HepG2 (cell line): ENCODE data around the gene FBXL12. TPM values are rescaled to one million over a fixed set of nuclear protein-coding genes. Genes with fewer than 3 reads are reported as not detected.

Source experiments
- ATF4 ChIP-seq, 2 experiments: fragments of 450-650 bp in 1 of 2; sonication (generic) in 1 of 2; formaldehyde crosslinking; IDR thresholded peaks; 2 replicates each; pipeline versions ENCODE4 v1.5.0 to v1.8.0; 2020 to 2022; ENCODE audit warnings: mild to moderate bottlenecking in 1 of 2, missing genetic modification reagents in 1 of 2
- ATM ChIP-seq: fragments of 450-650 bp; IDR thresholded peaks from 2 replicates; pipeline ENCODE4 v1.7.1; 2017; ENCODE audit warnings: mild to moderate bottlenecking, borderline replicate concordance
- ELF4 ChIP-seq: sonication (generic); formaldehyde crosslinking; IDR thresholded peaks from 2 replicates; pipeline ENCODE4 v1.5.0; 2020; ENCODE audit warnings: missing genetic modification reagents, mild to moderate bottlenecking, moderate library complexity, borderline replicate concordance
- GABPA ChIP-seq, 2 experiments: IDR thresholded peaks; 2 replicates each; pipeline ENCODE4 v1.6.1; 2011 to 2016; ENCODE audit warnings: low read depth in 2 of 2, low read length in 1 of 2, missing biosample characterization in 1 of 2, missing genetic modification characterization in 1 of 2
- HNF4A ChIP-seq: sonication (generic); formaldehyde crosslinking; IDR thresholded peaks from 2 replicates; pipeline ENCODE4 v1.4.0; 2020; ENCODE audit warnings: missing genetic modification reagents
- ISX ChIP-seq: sonication (generic); formaldehyde crosslinking; conservative IDR thresholded peaks from 2 replicates; pipeline ENCODE4 v1.5.0; 2020; ENCODE audit warnings: missing genetic modification reagents
- SIN3B ChIP-seq: fragments of 150-350 bp; IDR thresholded peaks from 2 replicates; pipeline ENCODE4 v1.6.1; 2014; ENCODE audit warnings: low read length
- SIX1 ChIP-seq: sonication (generic); formaldehyde crosslinking; IDR thresholded peaks from 2 replicates; pipeline ENCODE4 v1.4.0; 2020; ENCODE audit warnings: missing genetic modification reagents, borderline replicate concordance
- SNAPC5 ChIP-seq: sonication (generic); formaldehyde crosslinking; IDR thresholded peaks from 2 replicates; pipeline ENCODE4 v1.8.1; 2023; ENCODE audit warnings: mild to moderate bottlenecking, missing genetic modification reagents, borderline replicate concordance
- STAT5B ChIP-seq: sonication (generic); formaldehyde crosslinking; IDR thresholded peaks from 2 replicates; pipeline ENCODE4 v1.4.0; 2020; ENCODE audit warnings: missing genetic modification reagents
- TOE1 ChIP-seq: sonication (generic); formaldehyde crosslinking; IDR thresholded peaks from 2 replicates; pipeline ENCODE4 v1.4.0; 2020; ENCODE audit warnings: mild to moderate bottlenecking, missing genetic modification reagents
- U2AF1 ChIP-seq: fragments of 200-400 bp; formaldehyde crosslinking; optimal IDR thresholded peaks from 2 replicates; pipeline ENCODE3; 2017; ENCODE audit warnings: mild to moderate bottlenecking, low read depth, low read length
- ZMYM3 ChIP-seq: sonication (generic); formaldehyde crosslinking; IDR thresholded peaks from 2 replicates; pipeline ENCODE4 v1.5.1; 2020; ENCODE audit warnings: mild to moderate bottlenecking, missing genetic modification reagents
- ZNF18 ChIP-seq: sonication (generic); formaldehyde crosslinking; IDR thresholded peaks from 2 replicates; pipeline ENCODE4 v1.8.0; 2022; ENCODE audit warnings: mild to moderate bottlenecking, missing genetic modification reagents; ENCODE audit not compliant: insufficient replicate concordance
- ZNF224 ChIP-seq: sonication (generic); formaldehyde crosslinking; IDR thresholded peaks from 2 replicates; pipeline ENCODE4 v1.5.0; 2020; ENCODE audit warnings: mild to moderate bottlenecking, missing genetic modification reagents
- ZNF512B ChIP-seq: sonication (generic); formaldehyde crosslinking; IDR thresholded peaks from 2 replicates; pipeline ENCODE4 v1.5.1; 2020; ENCODE audit warnings: missing genetic modification reagents, mild to moderate bottlenecking, borderline replicate concordance
- ZNF562 ChIP-seq: sonication (generic); formaldehyde crosslinking; IDR thresholded peaks from 2 replicates; pipeline ENCODE4 v1.8.0; 2022; ENCODE audit warnings: missing genetic modification reagents, borderline replicate concordance
- ZNF598 ChIP-seq: sonication (generic); formaldehyde crosslinking; IDR thresholded peaks from 2 replicates; pipeline ENCODE4 v1.5.1; 2020; ENCODE audit warnings: mild to moderate bottlenecking, missing genetic modification reagents, borderline replicate concordance
- ZNF614 ChIP-seq: IDR thresholded peaks from 2 replicates; pipeline ENCODE4 v1.6.1; 2018; ENCODE audit warnings: missing biosample characterization, missing genetic modification reagents, inconsistent platforms, borderline replicate concordance
- ZNF777 ChIP-seq: sonication (generic); formaldehyde crosslinking; IDR thresholded peaks from 2 replicates; pipeline ENCODE4 v1.4.0; 2020; ENCODE audit warnings: missing genetic modification reagents
- polyA plus RNA-seq, 8 experiments: library from polyadenylated mRNA; depleted of rRNA in 3 of 8; stranded (reverse) in 7 of 8; unstranded in 1 of 8; fragments of >200 nt; fragmentation: Illumina TruSeq in 4 of 8; extraction: Trizol in 4 of 8; gene quantifications; 2 replicates each; pipeline versions ENCODE4 v1.2.1 to v1.2.3, GENCODE V29; 2011 to 2016; ENCODE audit warnings: low read depth in 4 of 8, missing spikeins in 1 of 8, mixed read lengths in 1 of 8; ENCODE audit not compliant: insufficient read depth in 1 of 8
- total RNA-seq, 5 experiments: library from RNA; depleted of rRNA; stranded (reverse); fragments of >200 nt; fragmentation: Illumina TruSeq; extraction: Trizol; gene quantifications; 2 replicates each; pipeline ENCODE4 v1.2.3, GENCODE V29; 2016; ENCODE audit warnings: low read depth in 1 of 5
- TF ChIP-seq, protein P1 (sequence below): sonication (generic); formaldehyde crosslinking; IDR thresholded peaks from 2 replicates; pipeline ENCODE4 v1.4.0; 2020; ENCODE audit warnings: missing genetic modification reagents

The FBXL12 gene
- total and polyA plus RNA-seq, 2 of the 13 experiments (the other 11 are each of a cell fraction or from before 2014, with no cell fraction given), result 20.4 to 23.1 TPM

DNA sequence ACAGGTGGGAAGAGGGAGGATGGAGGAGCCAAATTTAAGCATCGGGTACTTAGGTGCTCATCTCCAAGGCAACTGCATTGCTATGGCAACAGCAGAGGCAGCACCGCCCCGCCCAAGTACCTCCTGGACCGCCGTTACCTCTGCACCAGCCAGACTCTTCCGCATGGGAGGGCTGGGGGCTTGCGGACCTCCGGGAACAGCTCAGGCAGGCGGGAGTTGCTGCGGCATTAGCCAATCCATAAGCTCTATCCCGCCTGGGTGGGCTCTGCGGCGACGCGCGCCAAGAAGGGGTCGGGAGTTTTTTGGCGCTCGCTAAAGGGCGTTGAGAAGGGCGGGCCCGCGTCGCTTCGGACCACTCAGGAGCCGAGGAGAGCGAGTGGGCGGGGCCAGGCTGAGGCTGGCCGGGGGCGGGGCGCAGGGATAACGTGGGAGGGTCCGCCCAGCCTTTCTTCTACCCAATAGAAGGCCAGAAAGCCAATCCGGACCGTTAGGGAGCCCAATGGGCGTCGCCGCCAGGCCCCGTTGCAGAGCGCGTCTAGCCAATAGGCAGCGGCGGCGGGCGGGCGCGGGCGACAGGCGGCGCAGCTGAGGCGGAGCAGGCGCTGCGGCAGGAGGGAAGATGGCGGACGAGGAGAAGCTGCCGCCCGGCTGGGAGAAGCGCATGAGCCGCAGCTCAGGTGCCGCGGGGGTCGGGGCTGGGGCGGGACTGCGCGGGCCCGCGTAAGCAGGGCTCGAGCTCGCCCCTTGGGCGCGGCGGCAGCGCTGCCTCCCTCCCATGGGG lies 16.0 kb upstream of the FBXL12 start, which contains the start of gene PIN1 (continued):
- TF ChIP-seq ZNF512B (CRISPR knock-in tag) (no peak), ZNF614 (CRISPR knock-in tag) (0 out of 2 replicates have a peak, but pooled peaks have one; percentile 16), TOE1 (CRISPR knock-in tag) (no peak; the same call in 1 of the 2 replicates), SIN3B (no peak; the same call in 1 of the 2 replicates), ZNF562 (CRISPR knock-in tag) (no peak), ZNF598 (0 out of 2 replicates have a peak, but pooled peaks have one; percentile 19), STAT5B (CRISPR knock-in tag) (no peak), SNAPC5 (CRISPR knock-in tag) (no peak), ATF4 (CRISPR knock-in tag; IDR thresholded peaks at IDR 0.05) (no peak), ELF4 (CRISPR knock-in tag) (no peak), ZMYM3 (CRISPR knock-in tag) (no peak), ISX (CRISPR knock-in tag) (no peak), U2AF1 (no peak), ZNF777 (no peak), ATM (no peak), GABPA (IDR thresholded peaks at IDR 0.05; ENCODE audit: low read depth, low read length) (peak; percentile 34; the same call in 1 of the 2 replicates), GABPA (CRISPR knock-in tag; IDR thresholded peaks at IDR 0.05; ENCODE audit: low read depth) (0 out of 2 replicates have a peak, but pooled peaks have one; percentile 48), ZNF224 (CRISPR knock-in tag) (0 out of 2 replicates have a peak, but pooled peaks have one; percentile 26), SIX1 (CRISPR knock-in tag) (no peak), HNF4A (CRISPR knock-in tag) (no peak), ZNF18 (CRISPR knock-in tag) (peak; percentile 55)
- TF ChIP-seq, protein P1, sequence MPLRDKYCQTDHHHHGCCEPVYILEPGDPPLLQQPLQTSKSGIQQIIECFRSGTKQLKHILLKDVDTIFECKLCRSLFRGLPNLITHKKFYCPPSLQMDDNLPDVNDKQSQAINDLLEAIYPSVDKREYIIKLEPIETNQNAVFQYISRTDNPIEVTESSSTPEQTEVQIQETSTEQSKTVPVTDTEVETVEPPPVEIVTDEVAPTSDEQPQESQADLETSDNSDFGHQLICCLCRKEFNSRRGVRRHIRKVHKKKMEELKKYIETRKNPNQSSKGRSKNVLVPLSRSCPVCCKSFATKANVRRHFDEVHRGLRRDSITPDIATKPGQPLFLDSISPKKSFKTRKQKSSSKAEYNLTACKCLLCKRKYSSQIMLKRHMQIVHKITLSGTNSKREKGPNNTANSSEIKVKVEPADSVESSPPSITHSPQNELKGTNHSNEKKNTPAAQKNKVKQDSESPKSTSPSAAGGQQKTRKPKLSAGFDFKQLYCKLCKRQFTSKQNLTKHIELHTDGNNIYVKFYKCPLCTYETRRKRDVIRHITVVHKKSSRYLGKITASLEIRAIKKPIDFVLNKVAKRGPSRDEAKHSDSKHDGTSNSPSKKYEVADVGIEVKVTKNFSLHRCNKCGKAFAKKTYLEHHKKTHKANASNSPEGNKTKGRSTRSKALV (CRISPR knock-in tag), result no peak
